Smooth muscle cell (in vitro differentiated cells): Measurements from ENCODE around the gene PLXNA1. TPM values are rescaled to one million over a fixed set of nuclear protein-coding genes. Genes with fewer than 3 reads are reported as not detected.

Experiments used
- DNase-seq: peaks from one replicate; lab custom pipeline; 2025; ENCODE audit not compliant: unreplicated experiment; lab: John Stamatoyannopoulos, UW
- H2AFZ ChIP-seq: fragments of 200-600 bp; sonication (generic); 2 replicates; pipeline ENCODE4 v1.6.0; 2016; ENCODE audit warnings: antibody characterized with exemption, low read depth, mild to moderate bottlenecking
- H3F3A ChIP-seq: fragments of 200-600 bp; sonication (generic); 2 replicates; pipeline ENCODE4 v1.6.0; 2017; ENCODE audit warnings: antibody characterized with exemption, low read depth
- H3K27ac ChIP-seq: fragments of 200-600 bp; sonication (generic); 2 replicates; pipeline ENCODE4 v1.5.1; 2016; ENCODE audit warnings: low read depth, mild to moderate bottlenecking
- H3K27me3 ChIP-seq: fragments of 200-600 bp; sonication (generic); 2 replicates; pipeline ENCODE4 v1.6.1; 2016; ENCODE audit warnings: low read depth, mild to moderate bottlenecking
- H3K36me3 ChIP-seq: fragments of 200-600 bp; sonication (generic); 2 replicates; pipeline ENCODE4 v1.5.1; 2016; ENCODE audit warnings: low read depth
- H3K4me1 ChIP-seq: fragments of 200-600 bp; sonication (generic); 2 replicates; pipeline ENCODE4 v1.5.1; 2016; ENCODE audit warnings: low read depth
- H3K4me2 ChIP-seq: fragments of 200-600 bp; sonication (generic); 2 replicates; pipeline ENCODE4 v1.6.0; 2016; ENCODE audit warnings: mild to moderate bottlenecking
- H3K4me3 ChIP-seq: fragments of 200-600 bp; sonication (generic); 2 replicates; pipeline ENCODE4 v1.5.1; 2016; ENCODE audit warnings: mild to moderate bottlenecking
- H3K79me2 ChIP-seq: fragments of 200-600 bp; sonication (generic); 2 replicates; pipeline ENCODE4 v1.6.0; 2016; ENCODE audit warnings: low read depth, mild to moderate bottlenecking
- H3K9ac ChIP-seq: fragments of 200-600 bp; sonication (generic); 2 replicates; pipeline ENCODE4 v1.6.0; 2016; ENCODE audit warnings: low read depth
- H3K9me3 ChIP-seq: fragments of 200-600 bp; sonication (generic); replicated peaks from 2 replicates; pipeline ENCODE4 v1.5.1; 2016; ENCODE audit warnings: low read depth
- H4K20me1 ChIP-seq: fragments of 200-600 bp; sonication (generic); 2 replicates; pipeline ENCODE4 v1.6.0; 2016; ENCODE audit warnings: low read depth
- CTCF ChIP-seq: fragments of 200-600 bp; sonication (generic); IDR thresholded peaks from 2 replicates; pipeline ENCODE4 v1.5.1; 2017; ENCODE audit warnings: borderline replicate concordance, mild to moderate bottlenecking, antibody characterized with exemption; ENCODE audit not compliant: insufficient read depth, poor library complexity, severe bottlenecking
- WGBS: methylation state at CpG from one replicate; pipeline ENCODE4 v1.1.7; 2016; ENCODE audit warnings: low lambda C conversion rate; 5-methylcytosine and 5-hydroxymethylcytosine counted together
- polyA plus RNA-seq: library from polyadenylated mRNA; unstranded; fragments of >200 nt; fragmentation: Nextera tagmentation; extraction: Ambion mirVana; gene quantifications from 2 replicates; pipeline ENCODE4 v1.2.1, GENCODE V29; 2016
- total RNA-seq: library from RNA; depleted of rRNA; stranded (reverse); fragments of >200 nt; gene quantifications from 2 replicates; pipeline ENCODE4 v1.2.3, GENCODE V29; 2014

PLXNA1 gene
- total and polyA plus RNA-seq, 2 experiments from 2014 or later = 37.9 to 50.8 TPM

- H3K4me2 ChIP-seq = no peak overlapping the region
- no peaks in the 10 kb centered on the region for H3K9me3 ChIP-seq
- H3K27ac ChIP-seq = no peak overlapping the region
- TF ChIP-seq CTCF = no peak
- H3K9ac ChIP-seq = no peak overlapping the region
- no peaks in the 10 kb centered on the region for H3F3A ChIP-seq
- no peaks in the 10 kb centered on the region for H3K4me1 ChIP-seq
- no peaks in the 10 kb centered on the region for H3K27me3 ChIP-seq
- no peaks in the 10 kb centered on the region for H3K36me3 ChIP-seq
- DNase-seq = no peak
- H4K20me1 ChIP-seq = no peaks in the 10 kb centered on the region
- H2AFZ ChIP-seq = no peak overlapping the region
- 99% methylated on average over 9 of the region's 9 CpGs for WGBS
- H3K4me3 ChIP-seq = no peak overlapping the region
- no peaks in the 10 kb centered on the region for H3K79me2 ChIP-seq
Observed at GRCh38 chr3:126945891-126946290, 37.0 kb upstream of the PLXNA1 start.

- no peaks in the 10 kb centered on the region for H3K36me3 ChIP-seq
- no peaks in the 10 kb centered on the region for H4K20me1 ChIP-seq
- H3F3A ChIP-seq = no peaks in the 10 kb centered on the region
- no peak overlapping the region for H3K27ac ChIP-seq
- H3K79me2 ChIP-seq = no peaks in the 10 kb centered on the region
- TF ChIP-seq CTCF = no peak
- H3K4me1 ChIP-seq = no peaks in the 10 kb centered on the region
- H3K4me2 ChIP-seq = no peak overlapping the region
- no peak overlapping the region for H3K4me3 ChIP-seq
- WGBS = 96% methylated on average over 11 of the region's 11 CpGs
- H3K9ac ChIP-seq = no peak overlapping the region
- H2AFZ ChIP-seq = no peak overlapping the region
- H3K9me3 ChIP-seq = no peaks in the 10 kb centered on the region
- DNase-seq = no peak
- H3K27me3 ChIP-seq = no peaks in the 10 kb centered on the region
Observed at GRCh38 chr3:126946405-126946804, 36.5 kb upstream of the PLXNA1 start.

DNA sequence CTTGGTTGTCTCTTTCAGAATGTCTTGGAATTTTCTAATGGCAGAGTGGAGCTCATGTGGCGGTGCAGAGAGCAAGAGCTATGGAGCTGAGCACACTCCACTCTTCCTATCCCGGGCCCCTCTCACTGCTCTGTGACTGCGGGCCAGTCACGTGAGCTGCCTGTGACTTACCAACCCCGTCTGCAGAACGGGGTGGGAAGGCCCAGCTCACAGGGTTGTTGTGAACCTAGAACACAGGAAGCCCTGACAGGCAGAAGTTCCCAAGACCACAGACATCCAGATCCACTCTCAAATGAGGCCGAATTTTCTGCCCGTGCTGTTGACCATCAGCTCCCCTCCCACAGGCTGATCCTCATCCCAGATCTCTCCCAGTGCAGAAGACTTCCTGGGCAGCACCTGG lies 35.5 kb upstream of the PLXNA1 start:
- Histone ChIP-seq H2AFZ (no peak overlapping the region), H3F3A (no peaks in the 10 kb centered on the region), H3K79me2 (no peaks in the 10 kb centered on the region), H3K4me3 (no peak overlapping the region), H3K9me3 (no peaks in the 10 kb centered on the region), H4K20me1 (no peaks in the 10 kb centered on the region), H3K27me3 (no peaks in the 10 kb centered on the region), H3K9ac (no peak overlapping the region), H3K4me2 (no peak overlapping the region), H3K4me1 (no peaks in the 10 kb centered on the region), H3K36me3 (no peaks in the 10 kb centered on the region), H3K27ac (no peak overlapping the region)
- WGBS = 83% methylated on average over 8 of the region's 8 CpGs
- TF ChIP-seq CTCF = no peak
- no peak for DNase-seq

GRCh38 chr3:126948980-126949535 lies 33.9 kb upstream of the PLXNA1 start:
- WGBS = 97% methylated on average over 14 of the region's 14 CpGs
- H3K36me3 ChIP-seq = no peaks in the 10 kb centered on the region
- no peaks in the 10 kb centered on the region for H3K4me1 ChIP-seq
- no peaks in the 10 kb centered on the region for H3K9me3 ChIP-seq
- H2AFZ ChIP-seq = no peak overlapping the region
- H3K79me2 ChIP-seq = no peaks in the 10 kb centered on the region
- no peak overlapping the region for H3K9ac ChIP-seq
- no peak for TF ChIP-seq CTCF
- DNase-seq = no peak
- H3F3A ChIP-seq = no peaks in the 10 kb centered on the region
- no peaks in the 10 kb centered on the region for H3K27me3 ChIP-seq
- no peak overlapping the region for H3K4me3 ChIP-seq
- no peak overlapping the region for H3K4me2 ChIP-seq
- no peak overlapping the region for H3K27ac ChIP-seq
- H4K20me1 ChIP-seq = no peaks in the 10 kb centered on the region
